ENCODE results near the gene ZSCAN32.

The ZSCAN32 gene

GRCh38 chr16:3400779-3401688, at the start of gene ZSCAN32, which contains the start of gene ZNF174:
TSS of gene ZSCAN32 (minus strand) at chr16:3401004. CDS start at chr16:3397557, 3,447 bp downstream.
TSS of gene ZNF174 (plus strand) at chr16:3401215. CDS start at chr16:3402005, 790 bp downstream.
- DNase-seq (ENCODE audit: low read depth in 2 of 2), result peak; percentile 97 to 98

GRCh38 chr16:3444032-3444388, 43.2 kb upstream of the ZSCAN32 start:
- peak in 1 of 2 donors; percentile 10 for DNase-seq (ENCODE audit: low read depth in 2 of 2)

GRCh38 chr16:3443108-3444031, 42.6 kb upstream of the ZSCAN32 start, which contains the start of the genes NAA60 and ZNF597:
TSS of gene NAA60 (plus strand) at chr16:3443680. CDS start at chr16:3476228, 32,548 bp downstream.
TSS of gene ZNF597 (minus strand) at chr16:3443504. CDS start at chr16:3443153, 351 bp downstream.
- DNase-seq (ENCODE audit: low read depth in 2 of 2), result peak; percentile 53 to 59

GRCh38 chr16:3439637-3440036, 38.8 kb upstream of the ZSCAN32 start:
- no peak for DNase-seq (ENCODE audit: low read depth in 2 of 2)

- DNase-seq (ENCODE audit: low read depth in 2 of 2), result no peak
Measured at GRCh38 chr16:3434373-3434772, 33.6 kb upstream of the ZSCAN32 start.

- DNase-seq (ENCODE audit: low read depth in 2 of 2), result peak; percentile 41 to 50
Measured at GRCh38 chr16:3431779-3432219, 31.0 kb upstream of the ZSCAN32 start.

GRCh38 chr16:3413730-3414379, 13.1 kb upstream of the ZSCAN32 start:
- DNase-seq (ENCODE audit: low read depth in 2 of 2), result no peak

GRCh38 chr16:3408561-3409197, 7.9 kb upstream of the ZSCAN32 start:
- DNase-seq (ENCODE audit: low read depth in 2 of 2), result no peak

GRCh38 chr16:3401719-3402397, 1.1 kb upstream of the ZSCAN32 start:
- DNase-seq (ENCODE audit: low read depth in 2 of 2), result no peak

- no peak for DNase-seq (ENCODE audit: low read depth in 2 of 2)
Measured at GRCh38 chr16:3400446-3400778, 392 bp downstream of the ZSCAN32 start.

GRCh38 chr16:3389663-3390338, 11.0 kb downstream of the ZSCAN32 start:
- DNase-seq (ENCODE audit: low read depth in 2 of 2), result no peak

- DNase-seq (ENCODE audit: low read depth in 2 of 2), result no peak
Measured at GRCh38 chr16:3388325-3388724, 12.5 kb downstream of the ZSCAN32 start.

GRCh38 chr16:3383045-3383448, 17.8 kb downstream of the ZSCAN32 start:
- DNase-seq (ENCODE audit: low read depth in 2 of 2), result no peak

GRCh38 chr16:3377917-3378316, 22.9 kb downstream of the ZSCAN32 start:
- no peak for DNase-seq (ENCODE audit: low read depth in 2 of 2)

GRCh38 chr16:3375680-3376079, 25.1 kb downstream of the ZSCAN32 start:
- DNase-seq (ENCODE audit: low read depth in 2 of 2), result no peak

GRCh38 chr16:3369073-3369472, 31.7 kb downstream of the ZSCAN32 start:
- DNase-seq (ENCODE audit: low read depth in 2 of 2), result no peak

- DNase-seq (ENCODE audit: low read depth in 2 of 2), result peak; percentile 73 to 76
Measured at GRCh38 chr16:3364774-3365427, 35.9 kb downstream of the ZSCAN32 start.

- no peak for DNase-seq (ENCODE audit: low read depth in 2 of 2)
Measured at GRCh38 chr16:3363793-3364192, 37.0 kb downstream of the ZSCAN32 start.

GRCh38 chr16:3362931-3363330, 37.9 kb downstream of the ZSCAN32 start:
- DNase-seq (ENCODE audit: low read depth in 2 of 2), result no peak

Measured in activated CD4-positive, alpha-beta T cell treated with anti-CD3 and anti-CD28 coated beads for 24 hours (primary cell).